VCaP (cell line): ENCODE measurements around the gene IGFBP5.

Experiments
- H3K27ac ChIP-seq: fragments of 450-650 bp; 2 replicates; pipeline ENCODE4 v1.5.1; 2017
- TF ChIP-seq, protein P1 (sequence below): fragments of 450-650 bp; conservative IDR thresholded peaks from 2 replicates; pipeline ENCODE4 v1.5.1; 2017; ENCODE audit warnings: mild to moderate bottlenecking, moderate library complexity

Gene IGFBP5

DNA sequence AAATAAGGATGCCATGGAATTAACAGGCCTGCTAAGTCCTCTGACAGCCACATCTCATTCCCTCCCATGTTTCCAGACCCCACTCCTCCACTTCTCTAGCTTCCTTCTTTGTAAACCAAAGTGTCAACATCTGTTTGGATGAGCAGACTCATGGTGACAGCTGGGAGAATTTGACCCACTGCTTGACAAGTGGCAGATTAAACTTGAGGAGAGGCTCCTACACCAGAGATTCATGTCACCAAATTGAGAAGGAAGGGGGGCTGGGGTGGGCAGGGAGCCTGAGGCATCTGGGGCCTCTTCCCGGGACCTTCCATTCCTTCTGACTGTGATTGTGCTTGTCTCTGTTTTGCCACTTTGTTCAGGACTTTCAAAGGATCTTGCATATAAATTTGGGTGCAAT lies 41.0 kb upstream of the IGFBP5 start:
- TF ChIP-seq, protein P1, sequence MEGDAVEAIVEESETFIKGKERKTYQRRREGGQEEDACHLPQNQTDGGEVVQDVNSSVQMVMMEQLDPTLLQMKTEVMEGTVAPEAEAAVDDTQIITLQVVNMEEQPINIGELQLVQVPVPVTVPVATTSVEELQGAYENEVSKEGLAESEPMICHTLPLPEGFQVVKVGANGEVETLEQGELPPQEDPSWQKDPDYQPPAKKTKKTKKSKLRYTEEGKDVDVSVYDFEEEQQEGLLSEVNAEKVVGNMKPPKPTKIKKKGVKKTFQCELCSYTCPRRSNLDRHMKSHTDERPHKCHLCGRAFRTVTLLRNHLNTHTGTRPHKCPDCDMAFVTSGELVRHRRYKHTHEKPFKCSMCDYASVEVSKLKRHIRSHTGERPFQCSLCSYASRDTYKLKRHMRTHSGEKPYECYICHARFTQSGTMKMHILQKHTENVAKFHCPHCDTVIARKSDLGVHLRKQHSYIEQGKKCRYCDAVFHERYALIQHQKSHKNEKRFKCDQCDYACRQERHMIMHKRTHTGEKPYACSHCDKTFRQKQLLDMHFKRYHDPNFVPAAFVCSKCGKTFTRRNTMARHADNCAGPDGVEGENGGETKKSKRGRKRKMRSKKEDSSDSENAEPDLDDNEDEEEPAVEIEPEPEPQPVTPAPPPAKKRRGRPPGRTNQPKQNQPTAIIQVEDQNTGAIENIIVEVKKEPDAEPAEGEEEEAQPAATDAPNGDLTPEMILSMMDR = no peak
- H3K27ac ChIP-seq = no peak overlapping the region

DNA sequence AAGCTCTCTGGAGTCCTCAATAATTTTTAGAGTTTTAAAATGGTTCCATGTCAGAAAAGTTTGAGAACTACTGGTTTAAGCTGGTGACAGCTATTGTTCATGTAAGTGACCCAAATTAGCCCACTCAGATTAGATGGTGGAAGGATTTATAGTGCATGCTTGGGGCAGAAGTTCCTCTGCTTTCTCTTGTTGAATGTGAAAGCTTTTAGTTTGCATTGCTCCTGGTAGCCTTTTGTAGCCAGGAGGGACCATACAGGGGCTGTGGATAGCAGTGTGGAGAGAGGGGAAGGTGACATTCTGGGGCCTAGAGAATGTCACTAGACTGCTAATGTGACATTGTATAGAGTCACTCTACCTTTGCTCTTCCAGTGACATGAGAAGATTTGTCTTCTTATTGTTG lies 40.3 kb upstream of the IGFBP5 start:
- no peak overlapping the region for H3K27ac ChIP-seq
- TF ChIP-seq, protein P1 = no peak

DNA sequence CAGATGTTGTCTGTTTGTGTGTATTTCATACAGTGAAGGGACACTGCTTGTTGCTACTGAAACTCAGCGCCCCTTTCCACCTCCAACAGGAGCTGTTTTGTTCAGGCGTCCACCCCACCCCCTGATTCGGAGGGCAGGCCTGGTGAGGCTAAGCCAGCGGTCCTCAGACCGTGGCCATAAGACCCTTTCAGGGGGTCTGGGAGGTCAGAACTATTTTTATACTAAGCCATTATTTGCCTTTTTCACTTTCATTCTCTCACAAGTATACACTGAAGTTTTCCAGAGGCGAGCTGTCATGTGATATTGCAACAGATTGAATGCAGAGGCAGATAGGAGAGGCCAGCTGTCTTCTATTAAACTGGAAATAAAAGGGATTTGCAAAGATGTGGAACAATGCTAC lies 39.7 kb upstream of the IGFBP5 start:
- TF ChIP-seq, protein P1 = no peak
- H3K27ac ChIP-seq = no peak overlapping the region

DNA sequence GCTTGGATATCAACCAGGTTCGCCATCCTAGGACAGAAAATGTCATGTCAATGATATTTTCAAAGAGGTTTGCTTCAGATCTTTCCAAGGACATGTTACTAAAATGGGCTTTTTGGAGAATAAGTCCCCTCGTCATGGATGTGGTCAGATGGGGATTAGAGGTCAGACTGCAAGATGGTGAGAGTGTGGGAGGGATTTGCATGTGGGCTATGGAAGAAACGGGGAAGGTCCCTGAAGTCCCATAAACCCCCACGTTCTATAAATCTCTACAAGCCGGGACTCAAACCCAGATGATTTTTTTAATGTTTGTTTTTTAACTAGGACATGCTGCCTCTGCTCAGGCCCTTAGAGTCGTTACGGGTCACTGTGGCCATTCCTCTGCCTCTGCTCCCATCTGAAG lies 37.7 kb upstream of the IGFBP5 start:
- H3K27ac ChIP-seq = no peak overlapping the region
- TF ChIP-seq, protein P1 = no peak

DNA sequence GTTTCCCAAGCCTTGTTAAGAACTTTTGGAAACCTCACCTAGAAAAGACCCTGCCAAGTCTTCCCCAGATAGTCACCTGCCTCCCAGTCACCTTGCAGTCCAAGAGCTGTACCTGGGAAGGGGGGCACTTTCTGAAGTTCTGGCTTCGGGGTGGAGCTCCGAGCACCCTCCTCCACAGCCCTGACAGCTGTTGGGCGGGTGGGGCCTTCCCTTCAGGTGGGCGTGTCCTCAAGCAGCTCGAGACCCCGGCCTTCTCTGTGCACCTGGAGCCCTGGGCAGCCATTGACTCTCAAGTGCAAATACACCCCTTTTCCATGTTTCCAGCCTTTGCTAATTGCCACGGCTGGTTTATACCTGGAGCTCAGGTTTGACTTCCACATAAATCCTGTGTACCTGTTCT lies 37.0 kb upstream of the IGFBP5 start:
- TF ChIP-seq, protein P1 = no peak
- H3K27ac ChIP-seq = no peak overlapping the region

DNA sequence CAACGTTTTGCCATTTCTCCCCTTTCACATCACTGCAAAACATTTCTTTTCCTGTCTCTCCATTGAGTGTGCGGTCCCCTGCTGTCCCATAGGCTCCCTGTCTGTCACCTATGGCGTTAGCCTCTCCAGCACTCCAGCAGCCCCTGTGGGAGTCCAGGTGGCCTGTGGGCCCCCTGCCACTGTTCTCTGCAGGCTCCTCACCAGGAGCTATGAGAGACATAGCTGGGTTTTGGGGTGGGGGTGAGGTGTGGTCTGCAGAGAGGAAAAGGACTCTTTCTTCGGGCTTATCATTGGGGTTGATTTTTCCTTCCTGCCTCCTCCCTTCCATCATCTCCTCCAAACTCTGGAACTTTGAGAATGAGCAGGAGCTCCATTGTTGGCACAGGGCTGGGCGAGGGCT lies 36.1 kb upstream of the IGFBP5 start:
- TF ChIP-seq, protein P1 = no peak
- H3K27ac ChIP-seq = no peak overlapping the region

DNA sequence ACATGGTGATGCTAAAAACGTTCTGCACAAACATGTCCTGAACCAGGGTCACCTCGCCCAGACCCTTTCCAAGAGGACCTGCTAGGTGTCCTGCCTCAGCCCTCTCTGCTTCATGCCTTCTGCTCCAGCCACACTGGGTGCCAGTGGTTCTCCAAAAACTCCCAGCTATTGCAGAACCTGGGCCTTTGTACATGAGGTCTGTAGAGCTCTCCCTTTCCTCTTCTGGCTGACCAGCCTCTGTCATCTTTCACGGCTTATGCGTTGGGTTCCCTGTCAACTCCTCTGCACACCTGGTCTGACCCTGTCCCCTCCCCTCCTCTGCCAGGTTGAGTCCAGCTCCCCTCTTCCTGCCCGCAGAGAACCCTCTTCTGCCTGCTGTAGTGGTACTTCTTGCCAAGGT lies 35.5 kb upstream of the IGFBP5 start:
- no peak overlapping the region for H3K27ac ChIP-seq
- TF ChIP-seq, protein P1 = no peak
